GM21737 (cell line): ENCODE results near the gene NCAPH2.

Source experiments
- ATAC-seq: cut with Tn5 transposase; IDR thresholded peaks from one replicate; pipeline ENCODE4 v1.9.1; 2021; ENCODE audit warnings: mild to moderate bottlenecking, moderate library complexity; ENCODE audit not compliant: unreplicated experiment

NCAPH2 gene

DNA sequence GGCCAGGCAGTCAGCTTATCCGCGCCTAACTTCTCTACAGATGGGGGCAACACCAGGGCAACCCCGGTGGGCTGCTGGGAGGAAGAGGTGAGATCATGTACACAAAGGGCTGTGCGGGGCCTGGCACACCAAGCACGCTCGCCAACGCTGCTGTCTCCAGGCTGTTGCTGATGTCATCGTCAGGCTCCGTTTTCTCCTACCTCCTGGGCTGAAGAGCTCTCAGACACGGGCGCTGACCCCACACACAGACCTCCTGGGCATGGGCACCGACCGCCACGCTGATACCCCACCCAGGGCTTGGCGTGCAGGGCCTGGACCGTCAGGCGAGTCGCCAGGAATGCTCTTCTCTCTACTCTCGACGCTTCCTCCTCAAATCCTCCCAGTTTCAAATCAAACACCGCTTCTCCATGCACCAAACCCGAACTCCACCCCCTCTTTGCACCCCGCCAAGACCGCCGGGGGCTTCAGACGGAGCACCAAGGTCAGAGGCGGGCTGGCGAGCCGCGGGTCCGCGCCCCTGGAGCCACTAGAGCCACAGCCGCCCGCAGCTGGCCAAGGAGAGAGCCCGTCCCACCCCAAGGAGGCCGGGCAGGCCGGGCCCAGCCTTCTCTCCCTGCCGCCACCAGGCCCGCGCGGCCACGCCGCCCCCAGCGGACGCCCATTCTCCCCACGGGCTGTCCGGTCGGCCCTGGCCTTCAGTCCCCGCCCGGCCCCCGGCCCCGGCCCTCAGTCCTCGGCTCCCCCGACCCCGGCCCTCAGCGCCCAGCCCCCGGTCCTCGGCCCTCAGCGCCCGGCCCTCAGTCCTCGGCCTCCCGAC lies 34.0 kb upstream of the NCAPH2 start:
- ATAC-seq, result no peak

DNA sequence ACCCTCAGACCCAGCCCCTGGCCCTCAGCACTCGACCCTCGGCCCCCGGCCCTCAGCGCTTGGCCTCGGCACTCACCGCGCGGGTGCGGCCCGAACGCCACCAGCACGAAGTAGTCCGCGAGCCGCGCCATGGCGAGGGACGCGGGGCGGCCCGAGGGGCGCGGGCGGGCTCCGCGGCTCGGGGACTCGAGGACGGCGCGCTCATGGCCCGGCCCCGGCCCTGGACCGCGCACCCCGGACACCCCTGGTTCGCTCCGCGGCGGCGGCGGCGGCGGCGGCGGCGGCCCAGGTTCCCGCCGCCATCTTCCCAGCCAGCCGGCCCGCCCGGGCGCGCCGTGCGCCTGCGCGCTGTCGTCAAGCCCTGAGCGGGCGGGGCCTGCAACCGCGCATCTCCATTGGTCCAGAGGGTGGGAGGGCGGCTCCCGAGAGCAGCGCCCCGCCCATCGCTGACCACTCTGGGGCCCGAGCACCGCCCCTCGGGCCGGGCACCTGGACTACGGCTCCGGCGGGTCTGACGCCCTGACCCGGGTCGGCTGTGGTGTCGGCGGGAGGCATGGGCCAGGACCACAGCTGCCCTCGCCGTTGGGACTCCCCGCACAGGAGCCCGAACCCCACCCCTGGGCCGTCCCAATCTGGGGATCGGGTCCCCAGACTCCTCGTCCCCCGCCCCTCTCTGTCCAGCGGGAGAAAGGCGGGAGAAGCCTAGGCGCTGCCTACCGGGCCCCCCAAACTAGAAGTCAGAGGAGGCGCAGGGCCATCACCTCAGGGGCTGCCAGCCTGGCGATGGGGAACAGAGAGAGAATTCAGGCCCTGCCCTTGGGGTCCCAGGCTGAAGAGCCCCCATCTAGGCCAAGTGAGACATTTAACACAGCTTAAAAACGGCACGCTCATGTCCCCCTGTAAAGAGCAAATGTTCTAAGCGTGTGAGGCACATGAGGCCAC lies 33.0 kb upstream of the NCAPH2 start, which contains the start of gene SBF1:
Gene SBF1, minus strand, starts transcription at position 326 of the 942 bp plus-strand sequence. Its CDS starts 195 bp downstream, at position 131.
- peak; percentile 59 for ATAC-seq

DNA sequence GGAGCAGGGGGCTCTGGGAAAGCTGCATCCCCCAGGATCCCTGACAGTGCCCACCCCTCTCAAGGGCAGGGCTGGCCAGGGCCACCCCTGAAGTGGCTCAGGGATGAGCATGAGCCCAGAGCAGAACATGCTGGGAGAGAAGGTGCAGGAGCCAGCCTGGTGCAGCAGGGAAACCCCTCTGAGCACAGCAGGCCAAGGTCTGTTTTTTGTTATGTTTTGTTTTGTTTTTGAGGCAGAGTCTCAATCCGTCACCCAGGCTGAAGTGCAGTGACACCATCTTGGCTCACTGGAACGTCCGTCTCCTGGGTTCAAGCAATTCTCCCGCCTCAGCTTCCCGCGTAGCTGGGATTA lies 32.4 kb upstream of the NCAPH2 start:
- ATAC-seq, result no peak

DNA sequence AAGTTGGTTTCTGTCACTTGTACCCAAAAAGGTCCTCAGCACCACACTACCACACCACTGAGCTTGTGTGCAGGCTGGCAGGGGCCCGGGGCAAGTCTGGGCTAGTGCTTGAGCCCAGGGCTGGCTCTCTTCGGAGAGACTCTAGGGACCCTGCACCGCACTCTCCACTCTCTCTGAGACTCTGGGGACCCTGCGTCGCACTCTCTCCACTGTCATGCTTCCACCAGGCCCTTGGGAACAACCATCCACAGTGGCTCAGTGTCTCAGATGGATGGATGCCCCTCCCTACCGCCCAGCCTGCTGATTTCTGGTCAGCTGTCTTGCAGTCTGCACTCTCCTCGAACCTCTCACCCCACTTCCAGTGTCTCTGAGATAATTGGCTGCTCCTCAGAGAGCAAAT lies 31.2 kb upstream of the NCAPH2 start:
- ATAC-seq, result no peak

DNA sequence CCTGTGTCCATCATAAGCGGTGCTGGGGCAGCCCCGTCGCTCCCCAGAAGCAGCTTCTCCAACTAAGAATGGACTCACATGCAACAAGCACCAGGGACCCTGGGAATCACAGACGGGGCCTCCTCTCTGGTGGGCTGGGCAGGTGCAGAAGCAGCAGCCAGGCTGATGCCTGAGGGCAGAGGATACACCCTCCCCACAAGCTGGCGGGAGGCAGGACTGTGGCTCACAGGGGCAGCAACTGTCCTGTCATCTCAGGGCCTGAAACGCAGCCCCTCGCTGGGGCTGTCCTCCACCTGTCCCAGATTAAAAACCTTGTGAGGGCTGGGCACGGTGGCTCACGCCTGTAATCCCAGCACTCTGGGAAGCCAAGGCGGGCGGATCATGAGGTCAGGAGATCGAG lies 30.1 kb upstream of the NCAPH2 start:
- no peak for ATAC-seq

DNA sequence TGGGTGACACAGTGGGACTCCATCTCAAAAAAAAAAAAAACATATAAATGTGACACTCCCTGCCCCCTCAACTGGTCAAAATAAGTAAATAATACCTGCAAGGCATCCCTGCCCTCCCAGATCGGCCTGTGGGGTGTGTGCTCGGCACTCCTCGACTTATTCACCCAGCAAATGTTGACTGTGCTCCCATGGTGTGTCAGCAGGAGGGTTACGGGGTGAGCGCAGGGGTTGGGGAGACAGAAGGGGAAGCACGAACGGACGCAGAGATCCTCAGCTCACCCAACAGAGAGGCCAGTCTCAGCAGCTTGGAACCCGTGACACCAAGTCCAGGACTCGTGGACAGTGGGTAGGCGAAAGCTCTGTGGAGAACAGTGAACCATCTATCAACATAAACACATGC lies 28.3 kb upstream of the NCAPH2 start:
- no peak for ATAC-seq

DNA sequence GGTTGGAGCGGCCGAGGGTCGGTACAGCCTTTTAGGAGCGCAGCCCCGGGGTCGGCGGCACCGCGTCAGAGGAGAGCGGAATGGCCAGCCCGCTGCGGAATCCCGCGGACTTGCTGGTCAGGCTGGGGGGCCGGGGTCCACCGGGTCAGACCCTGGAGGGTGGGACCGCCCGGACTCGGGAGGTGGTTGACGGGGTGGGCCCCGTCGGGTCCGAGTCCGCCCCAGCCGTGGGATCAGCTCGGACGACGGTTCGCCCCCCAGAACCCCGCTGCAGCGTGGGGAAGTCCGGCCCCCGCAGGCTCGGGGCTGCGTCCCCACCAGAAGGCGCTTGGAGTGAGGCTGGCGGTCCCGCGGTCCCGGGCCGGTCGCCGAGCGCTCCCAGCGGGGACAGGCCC lies 27.0 kb upstream of the NCAPH2 start:
- ATAC-seq, result no peak

DNA sequence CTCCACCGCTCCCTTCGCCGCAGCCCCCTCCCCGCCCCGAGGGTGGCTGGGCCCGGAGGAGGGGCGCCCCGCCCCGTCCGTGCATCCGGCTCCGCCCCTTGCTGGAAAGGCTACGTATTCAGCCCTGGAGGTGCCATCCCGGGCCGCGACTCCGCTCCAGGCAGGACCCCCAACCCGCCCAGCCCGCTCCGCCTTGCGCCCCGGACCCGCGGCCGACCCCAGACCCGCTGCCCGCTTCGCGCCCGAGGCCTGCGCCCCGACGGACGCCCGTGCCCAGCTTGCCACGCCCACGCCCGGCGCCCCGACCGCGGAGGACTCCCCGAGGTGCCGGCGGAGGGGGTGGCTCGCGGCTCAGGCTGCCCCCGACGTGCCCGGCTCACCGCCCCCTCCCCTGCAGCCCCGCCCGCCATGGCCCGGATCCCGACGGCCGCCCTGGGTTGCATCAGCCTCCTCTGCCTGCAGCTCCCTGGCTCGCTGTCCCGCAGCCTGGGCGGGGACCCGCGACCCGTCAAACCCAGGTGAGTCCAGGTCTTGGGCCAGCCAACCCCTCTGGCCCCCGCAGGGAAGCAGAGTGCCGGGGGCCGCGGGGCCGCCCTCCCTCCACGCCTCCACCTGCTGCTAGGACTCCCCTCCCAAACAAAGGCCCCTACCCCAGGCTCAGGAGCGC lies 26.5 kb upstream of the NCAPH2 start, which contains the start of gene ADM2:
Gene ADM2, plus strand, starts transcription at position 104 of the 667 bp plus-strand sequence. Its CDS starts 305 bp downstream, at position 409.
- no peak for ATAC-seq

DNA sequence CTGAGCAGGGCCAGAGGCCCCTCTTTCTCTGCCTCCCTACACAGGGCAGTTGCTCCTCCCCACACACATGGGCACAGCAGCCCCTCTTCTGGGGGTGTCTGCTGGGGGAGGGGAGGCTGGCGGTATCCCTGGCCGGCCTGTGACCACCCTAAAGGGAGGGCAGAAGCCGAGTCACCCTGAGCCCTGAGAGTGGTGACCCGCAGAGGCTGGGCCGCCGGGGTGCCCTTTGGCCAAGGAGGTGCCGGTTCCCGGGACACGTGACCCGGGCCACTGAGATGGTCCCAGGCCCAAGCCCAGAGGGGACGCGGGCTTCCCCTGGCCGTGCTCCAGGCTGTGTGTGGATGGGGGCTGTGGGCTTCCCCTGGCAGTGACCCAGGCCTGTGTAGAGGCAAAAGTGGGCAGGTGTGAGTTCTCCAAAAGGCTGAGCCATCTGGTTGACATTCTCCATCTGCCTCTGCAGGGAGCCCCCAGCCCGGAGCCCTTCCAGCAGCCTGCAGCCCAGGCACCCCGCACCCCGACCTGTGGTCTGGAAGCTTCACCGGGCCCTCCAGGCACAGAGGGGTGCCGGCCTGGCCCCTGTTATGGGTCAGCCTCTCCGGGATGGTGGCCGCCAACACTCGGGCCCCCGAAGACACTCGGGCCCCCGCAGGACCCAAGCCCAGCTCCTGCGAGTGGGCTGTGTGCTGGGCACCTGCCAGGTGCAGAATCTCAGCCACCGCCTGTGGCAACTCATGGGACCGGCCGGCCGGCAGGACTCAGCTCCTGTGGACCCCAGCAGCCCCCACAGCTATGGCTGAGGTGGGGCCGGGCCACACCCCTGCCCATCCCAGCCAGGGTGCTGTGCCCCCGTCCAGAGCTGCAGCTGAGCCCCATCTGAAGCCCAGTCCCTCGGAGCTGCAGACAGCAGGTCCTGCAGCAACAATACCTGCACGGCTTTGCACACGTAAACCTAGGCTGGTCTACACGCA lies 25.6 kb upstream of the NCAPH2 start:
- ATAC-seq, result no peak

DNA sequence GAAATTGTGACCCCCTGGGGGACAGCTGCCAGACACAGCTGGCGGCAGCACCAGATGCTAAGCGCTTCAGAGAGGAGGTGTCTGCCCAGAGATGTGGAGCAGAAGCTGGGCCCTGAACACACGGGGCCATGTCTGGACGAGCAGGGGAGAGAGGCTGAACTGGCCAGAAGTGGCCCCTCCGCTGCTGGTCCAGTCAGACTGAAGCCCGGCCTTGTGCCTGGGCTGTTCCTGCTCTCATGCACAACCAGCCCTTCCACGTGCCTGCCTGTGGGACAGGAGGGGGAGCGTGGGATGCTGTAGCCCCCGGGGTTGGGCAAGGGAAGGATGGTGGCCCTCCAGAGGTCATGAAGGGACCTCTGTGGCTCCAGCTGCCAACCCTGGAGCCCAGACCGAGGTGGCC lies 24.9 kb upstream of the NCAPH2 start:
- no peak for ATAC-seq

DNA sequence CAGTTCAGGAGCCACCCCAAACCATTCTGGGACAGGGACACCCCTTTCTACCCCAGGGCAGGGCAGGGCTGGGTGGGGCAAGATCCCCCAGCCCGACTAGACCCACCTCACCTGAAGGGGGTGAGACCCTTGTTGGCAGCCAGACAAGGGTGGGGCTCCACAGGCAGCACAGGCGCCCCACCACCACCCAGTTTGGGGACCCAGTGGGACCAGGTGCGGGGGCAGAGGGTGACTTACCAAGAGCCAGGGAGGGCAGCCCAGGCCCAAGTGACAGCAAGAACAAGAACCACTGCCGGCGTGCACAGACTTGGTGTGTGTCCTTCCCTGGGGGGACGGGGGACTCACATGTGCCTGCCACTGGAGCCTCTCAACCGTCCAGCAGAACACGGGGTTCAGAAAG lies 24.5 kb upstream of the NCAPH2 start:
- no peak for ATAC-seq

DNA sequence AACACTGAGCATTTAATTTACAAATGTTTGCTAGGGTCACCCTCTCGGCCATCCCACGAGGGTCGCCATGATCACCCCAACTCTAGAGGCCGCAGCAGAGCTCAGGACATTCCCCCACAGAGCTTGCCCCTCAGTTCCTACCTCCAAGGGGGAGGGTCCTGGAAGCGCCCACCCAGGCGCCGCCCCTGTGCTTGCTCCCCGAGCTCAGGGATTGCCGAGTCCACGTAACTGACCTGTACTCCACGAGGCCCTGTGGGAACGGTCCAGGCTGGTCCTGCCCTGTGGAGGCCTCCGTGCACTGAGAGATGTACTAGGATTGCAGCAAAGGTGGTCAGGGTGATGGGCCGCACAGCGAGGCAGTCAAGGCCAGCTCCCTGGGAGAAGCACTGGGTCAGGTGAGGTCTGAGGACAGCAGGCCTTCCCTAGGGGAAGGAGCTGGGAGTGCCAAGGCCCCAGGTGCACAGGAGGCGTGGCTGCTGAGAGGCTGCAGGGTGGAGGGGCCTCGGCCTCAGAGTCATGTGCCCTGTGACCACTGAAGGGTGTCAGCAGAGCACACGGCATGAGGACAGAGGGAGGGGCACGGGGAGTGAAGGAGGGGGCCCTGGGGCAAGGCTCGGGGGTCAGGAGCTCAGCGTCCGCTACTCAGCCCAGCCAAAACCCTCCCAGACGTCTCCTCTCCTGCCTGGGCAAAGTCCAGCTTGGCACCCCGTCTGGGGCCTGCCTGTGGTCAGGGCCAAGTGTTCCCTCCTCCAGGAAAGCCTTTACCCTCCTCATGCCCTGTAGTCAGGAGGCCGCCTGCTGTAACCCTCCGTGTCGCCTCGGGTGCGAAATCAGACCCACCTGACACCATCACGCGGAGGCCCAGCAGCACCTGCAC lies 23.8 kb upstream of the NCAPH2 start:
- no peak for ATAC-seq

DNA sequence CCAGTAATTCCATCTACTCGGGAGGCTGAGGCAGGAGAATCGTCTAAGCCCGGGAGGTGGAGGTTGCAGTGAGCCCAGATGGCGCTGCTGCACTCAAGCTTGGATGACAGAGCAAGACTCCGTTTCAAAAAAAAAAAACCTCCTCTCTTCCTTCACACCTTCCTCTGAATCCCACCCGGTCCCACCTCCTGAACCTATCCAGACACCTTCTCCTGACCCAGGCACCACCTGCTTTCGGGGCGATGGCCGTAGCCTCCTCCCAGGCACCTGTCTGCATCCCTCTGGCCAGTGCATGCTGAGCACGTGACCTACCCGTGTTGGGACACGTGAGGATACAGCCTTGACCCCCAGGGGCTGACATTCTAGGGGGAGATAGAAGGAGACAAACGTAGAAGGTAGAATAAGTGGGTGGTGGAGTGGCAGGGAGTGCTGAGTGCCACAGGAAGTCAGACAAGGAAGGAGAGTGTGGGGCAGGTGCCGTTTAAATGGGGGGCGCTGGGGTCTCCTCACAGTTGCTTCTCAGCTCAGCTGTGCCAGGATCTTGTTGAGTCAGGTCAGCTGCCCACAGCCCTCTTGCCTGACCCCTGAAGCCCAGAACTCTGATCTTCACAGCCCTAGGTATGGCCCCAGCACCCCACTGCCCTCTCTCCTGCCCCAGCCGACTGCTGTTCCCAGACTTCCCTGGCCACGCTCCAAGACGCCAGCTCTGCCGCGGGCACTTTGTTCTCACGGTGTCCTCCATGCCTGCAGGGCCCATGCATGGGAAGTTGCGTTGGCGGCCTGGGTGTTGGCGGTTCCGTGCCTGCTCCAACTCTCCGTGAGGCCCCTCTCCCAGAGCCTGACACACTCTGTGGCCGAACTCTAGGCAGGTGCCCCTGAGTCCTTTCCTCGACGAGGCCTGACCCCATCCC lies 22.5 kb upstream of the NCAPH2 start:
- ATAC-seq, result no peak

DNA sequence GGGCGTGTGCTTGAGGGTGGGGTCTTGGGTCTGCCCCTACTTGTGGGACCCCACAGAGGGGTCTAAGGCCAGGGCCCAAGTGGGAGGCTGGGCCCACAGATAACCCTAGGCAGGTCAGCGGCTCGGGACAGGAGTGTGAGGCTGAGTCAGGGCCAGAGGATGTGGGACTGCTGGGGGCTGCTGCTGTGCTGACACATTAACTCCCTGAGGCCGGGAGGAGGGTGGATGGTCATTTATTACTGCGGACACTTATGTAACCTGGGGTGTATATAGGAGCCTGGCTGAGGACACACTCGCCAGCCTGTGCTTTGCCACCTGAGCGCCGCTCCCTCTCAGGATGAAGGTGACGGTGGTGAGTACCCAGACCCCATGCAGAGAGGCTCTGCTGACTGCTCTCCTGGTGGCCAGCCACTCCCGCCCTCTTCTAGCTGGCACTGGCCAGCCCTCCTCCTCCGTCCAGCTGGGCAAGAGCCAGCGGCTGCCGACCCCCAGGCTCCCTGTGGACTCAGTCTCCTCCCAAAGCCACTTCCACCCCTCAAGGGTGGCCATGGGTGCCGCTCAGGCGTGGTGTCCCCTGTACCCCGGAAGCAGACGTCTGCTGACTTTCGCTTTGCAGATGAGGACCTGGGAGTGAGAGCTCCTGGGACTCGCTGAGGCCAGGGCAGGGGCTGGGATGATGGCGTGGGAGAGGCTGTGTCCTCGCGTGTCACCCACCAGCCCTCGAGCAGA lies 21.3 kb upstream of the NCAPH2 start, which contains the start of gene MIOX:
Gene MIOX, plus strand, starts transcription at position 299 of the 729 bp plus-strand sequence. Its CDS starts 39 bp downstream, at position 338.
- no peak for ATAC-seq

DNA sequence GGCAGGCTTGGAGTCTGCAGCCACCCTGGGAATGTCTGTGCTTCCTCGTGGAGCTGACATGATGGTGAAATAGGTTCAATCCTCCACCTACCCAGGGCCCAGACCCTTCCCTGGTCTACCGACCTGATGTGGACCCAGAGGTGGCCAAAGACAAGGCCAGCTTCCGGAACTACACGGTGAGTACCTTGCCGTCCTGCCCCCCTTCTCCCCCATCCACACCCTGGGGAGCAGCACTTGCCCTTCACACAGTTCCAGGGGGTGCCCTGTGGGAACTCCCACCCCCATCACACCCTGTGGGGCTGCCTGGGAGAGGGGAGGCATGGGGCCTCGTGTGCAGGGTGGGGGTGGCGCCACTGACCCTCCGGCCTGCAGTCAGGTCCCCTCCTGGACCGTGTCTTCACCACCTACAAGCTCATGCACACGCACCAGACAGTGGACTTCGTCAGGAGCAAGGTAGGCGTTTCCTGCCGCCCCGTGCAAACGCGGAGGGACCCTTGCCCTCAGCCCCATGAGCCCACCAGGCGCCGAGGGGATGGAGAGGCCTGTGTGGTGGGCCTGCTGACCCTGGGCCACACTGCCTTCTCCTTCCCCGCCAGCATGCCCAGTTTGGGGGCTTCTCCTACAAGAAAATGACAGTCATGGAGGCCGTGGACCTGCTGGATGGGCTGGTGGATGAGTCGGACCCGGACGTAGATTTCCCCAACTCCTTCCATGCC lies 20.6 kb upstream of the NCAPH2 start:
- ATAC-seq, result no peak

DNA sequence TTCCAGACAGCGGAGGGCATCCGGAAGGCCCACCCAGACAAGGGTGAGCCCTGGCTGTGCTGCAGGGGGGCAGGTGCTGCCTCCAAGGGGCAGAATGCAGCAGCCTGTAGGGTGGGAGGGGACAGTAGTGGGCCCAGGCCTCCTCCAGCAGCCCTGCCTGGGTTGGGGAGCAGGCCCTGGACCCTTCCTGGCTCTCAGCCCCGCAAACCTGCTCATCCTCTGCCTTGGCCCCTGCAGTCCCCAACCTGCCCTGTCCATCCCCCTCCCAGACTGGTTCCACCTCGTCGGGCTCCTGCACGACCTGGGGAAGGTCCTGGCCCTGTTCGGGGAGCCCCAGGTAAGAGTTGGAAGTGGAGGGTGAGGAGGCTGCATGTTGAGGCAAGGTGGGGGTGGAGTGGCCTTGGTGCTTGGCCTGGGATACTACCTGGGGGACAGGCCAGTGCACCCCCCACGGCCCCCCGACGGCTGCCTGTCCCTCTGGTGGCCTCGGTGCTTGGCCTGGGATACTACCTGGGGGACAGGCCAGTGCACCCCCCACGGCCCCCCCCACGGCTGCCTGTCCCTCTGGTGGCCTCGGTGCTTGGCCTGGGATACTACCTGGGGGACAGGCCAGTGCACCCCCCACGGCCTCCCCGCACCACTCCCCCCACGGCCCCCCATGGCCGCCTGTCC lies 19.9 kb upstream of the NCAPH2 start:
- ATAC-seq, result no peak
